GM03348 (cell line): ENCODE data around the gene FGF19.

ENCODE experiments used
- DNase-seq: peaks from one replicate; pipeline ENCODE4 v3.0.0; 2012; ENCODE audit warnings: low spot score

Gene FGF19

DNA sequence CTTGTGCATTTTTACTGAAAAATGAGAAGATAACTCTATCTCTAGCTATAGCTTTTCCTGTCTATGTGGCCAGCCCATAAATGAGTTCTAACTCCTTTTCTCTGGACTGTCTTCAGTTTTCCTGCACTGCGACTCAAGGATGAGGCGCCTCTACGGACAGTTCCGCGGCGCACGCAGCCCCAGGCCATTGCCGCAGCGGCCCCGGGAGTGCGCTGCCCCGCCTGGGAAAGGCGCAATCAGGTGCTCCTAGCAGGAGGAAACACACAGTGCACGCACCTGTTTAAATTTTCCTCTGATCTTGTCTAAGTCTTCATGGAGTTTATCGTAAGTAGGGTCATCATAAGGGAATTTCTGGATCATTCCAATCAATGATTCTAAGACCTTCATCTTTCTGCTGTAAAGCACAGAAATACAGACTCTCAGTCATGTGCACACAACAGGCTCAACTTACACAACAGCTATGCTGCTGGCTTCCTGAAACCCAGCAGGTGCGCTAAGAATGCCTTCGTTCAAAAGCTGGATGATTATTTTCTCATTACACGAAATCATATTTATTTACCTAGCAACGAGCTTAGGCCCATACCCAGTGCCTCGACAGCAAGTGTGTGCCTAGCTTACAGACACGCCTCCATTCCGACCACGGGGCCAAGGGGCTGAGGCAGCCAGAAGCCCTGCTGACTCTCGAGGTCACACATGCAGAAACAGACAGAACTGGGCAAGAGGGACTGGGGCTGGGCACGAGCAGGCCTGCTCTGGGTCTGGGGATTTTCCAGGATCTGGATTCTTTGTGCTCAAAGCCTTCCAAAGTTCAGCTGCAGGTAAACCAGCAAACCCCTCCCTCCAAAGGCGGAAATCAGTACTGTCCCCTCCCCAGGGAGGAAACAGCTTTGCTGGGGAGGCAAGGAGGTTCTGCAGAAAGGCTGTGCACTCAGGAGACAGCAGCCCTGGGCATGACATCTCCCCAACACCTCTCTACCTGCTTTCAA lies 35.9 kb downstream of the FGF19 start:
- DNase-seq, result no peak

DNA sequence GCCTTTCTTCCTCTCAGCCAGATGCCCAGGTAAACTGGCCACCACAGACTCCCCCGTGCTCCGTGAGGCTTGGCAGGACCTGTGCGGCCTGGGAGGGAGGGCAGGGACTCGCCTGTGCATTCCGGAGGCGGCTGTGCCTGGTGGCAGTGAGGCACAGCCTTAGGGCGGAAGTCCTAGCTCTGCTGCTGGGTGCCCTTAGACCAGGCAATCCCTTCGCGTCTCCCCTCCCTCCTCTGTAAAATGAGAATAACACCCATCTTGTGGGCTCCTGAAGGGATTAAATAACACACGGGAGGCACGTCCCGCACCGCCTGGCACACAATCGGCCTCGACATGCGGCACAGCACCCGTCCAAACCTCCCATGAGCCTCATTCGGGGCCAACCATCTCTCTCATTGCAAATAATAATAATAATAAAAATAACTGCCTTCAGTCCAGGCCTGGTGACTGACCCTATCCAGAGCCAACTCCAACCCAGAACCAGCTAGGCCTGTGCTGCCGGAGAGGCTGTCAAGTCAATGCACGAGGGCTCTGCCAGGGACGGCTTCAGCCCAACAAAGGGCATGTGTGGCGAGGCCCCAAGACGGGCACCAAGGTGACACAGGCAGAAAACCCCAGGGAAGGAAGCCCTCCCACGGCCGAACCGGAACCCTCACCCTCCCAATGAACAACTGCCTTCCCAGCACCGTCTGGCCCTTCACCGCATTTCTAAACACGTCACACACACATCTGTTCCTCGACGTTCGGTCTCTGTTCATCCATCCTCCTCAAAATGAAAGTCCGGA lies 36.9 kb downstream of the FGF19 start:
- no peak for DNase-seq

DNA sequence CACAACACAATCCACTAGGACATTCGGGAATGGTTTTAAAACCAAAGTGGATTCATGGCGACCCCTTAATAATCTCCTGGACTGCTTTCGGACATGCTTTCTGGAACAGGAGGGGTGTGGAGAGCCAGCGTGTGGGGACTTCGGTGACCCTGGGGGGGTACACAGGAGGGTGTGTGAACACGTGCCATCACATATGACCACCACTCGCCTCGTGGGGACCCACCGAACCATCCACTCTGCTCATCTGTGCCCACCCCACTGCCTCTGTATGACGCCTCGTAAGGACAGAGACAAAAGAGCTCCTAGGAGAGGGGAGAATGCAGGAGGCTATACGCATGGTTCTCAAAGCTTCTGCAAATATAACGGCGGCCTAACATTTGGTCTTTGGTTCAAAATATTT lies 37.6 kb downstream of the FGF19 start:
- DNase-seq, result no peak

DNA sequence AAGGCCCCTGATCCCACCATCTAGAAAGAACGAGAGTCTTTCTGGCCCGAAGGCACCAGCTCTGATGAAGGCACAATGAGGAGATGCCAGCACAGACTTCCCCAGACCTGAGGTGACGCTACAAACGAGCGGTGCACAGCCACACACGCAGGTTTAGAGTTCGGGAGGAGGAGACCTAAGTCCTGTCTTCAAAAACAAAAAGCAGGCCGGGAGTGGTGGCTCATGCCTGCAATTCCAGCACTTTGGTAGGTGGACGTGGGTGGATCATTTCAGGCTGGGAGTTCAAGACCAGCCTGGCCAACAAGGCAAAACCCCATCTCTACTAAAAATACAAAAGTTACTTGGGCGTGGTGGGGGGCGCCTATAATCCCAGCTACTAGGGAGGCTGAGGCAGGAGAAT lies 38.2 kb downstream of the FGF19 start:
- no peak for DNase-seq

DNA sequence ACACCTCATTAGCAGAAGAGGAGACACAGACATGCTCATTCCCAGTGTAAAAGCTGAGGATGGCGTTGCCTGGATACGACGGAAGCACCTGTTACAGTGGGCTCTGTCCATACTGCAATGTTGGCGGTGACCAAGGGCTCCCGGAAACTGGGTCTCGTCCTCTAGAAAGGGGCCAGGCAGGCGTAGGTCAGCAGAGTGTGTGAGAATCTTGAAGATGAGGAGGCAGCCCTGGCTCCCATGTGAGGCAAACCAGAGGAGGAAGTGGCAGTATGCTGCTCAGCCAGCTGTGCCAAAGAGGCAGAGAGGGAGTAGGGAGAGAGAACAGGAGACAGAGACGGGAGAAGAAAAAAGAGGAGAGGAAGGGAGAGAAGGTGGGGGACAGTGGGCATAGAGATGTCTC lies 38.9 kb downstream of the FGF19 start:
- no peak for DNase-seq

DNA sequence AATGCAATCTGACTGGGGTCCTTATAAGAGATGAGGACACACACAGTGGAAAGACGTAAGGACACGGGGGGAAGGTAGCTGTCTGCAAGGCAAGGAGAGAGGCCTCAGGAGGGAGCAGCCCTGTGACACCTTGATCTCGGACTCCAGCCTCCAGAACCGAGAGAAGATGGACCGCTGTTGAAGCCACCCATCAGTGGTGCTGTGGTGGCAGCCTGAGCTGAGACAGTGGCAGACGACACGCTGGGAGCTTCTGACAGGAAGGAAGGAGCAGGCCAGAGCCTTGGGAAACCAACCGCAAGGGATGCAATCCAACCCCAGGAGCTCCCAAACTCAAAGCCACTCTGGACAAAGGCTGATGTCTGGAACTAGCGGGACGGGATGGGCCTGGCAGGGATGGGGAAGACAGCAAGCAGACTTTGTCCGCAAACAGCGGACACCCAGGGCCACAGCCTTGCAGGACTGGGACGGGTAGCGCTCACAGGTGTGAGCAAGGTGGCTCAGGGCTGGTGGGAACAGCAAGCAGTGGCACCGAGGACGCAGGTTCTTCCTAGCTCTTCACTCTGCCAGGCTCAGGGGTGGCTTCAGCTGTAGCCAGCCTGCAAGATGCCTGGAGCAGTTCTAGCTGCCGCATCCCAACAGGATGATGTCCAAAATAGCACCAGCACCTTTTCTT lies 39.6 kb downstream of the FGF19 start:
- no peak for DNase-seq

DNA sequence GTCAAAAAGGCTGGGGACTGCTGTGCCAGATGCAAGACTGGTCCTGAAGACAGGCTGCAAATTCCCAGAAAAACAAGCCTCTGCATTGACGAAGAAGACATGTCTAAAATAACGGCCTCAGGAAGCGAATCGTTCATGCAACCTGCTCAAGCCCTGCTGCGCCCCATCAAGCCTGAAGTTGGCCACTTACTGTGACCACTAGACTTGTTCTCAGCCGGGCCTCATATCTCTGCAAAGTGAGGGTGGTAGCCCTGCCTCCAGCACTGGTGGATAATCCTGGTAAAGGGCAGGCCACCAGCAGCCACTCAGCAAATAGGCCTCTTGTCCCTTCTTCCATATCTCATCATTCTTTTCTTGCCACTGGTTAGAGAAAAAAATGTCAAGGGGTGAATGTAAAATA lies 40.5 kb downstream of the FGF19 start:
- no peak for DNase-seq

DNA sequence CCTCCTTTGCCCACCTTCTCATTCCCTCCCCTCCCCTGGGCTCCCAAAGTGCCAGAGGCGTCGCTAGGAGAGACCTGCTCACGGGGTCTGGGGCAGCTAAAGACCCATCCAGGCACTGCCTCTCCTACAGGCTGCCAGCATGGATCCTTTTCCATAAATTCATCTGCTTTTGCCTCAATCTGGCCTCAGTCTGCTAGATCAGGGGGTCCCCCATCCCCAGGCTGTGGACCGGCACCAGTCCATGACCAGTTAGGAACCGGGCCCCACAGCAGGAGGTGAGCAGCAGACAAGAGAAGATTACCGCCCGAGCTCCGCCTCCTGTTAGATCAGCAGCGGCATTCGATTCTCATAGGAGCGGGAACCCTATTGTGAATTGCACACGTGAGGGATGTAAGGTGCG lies 41.0 kb downstream of the FGF19 start:
- DNase-seq, result no peak

DNA sequence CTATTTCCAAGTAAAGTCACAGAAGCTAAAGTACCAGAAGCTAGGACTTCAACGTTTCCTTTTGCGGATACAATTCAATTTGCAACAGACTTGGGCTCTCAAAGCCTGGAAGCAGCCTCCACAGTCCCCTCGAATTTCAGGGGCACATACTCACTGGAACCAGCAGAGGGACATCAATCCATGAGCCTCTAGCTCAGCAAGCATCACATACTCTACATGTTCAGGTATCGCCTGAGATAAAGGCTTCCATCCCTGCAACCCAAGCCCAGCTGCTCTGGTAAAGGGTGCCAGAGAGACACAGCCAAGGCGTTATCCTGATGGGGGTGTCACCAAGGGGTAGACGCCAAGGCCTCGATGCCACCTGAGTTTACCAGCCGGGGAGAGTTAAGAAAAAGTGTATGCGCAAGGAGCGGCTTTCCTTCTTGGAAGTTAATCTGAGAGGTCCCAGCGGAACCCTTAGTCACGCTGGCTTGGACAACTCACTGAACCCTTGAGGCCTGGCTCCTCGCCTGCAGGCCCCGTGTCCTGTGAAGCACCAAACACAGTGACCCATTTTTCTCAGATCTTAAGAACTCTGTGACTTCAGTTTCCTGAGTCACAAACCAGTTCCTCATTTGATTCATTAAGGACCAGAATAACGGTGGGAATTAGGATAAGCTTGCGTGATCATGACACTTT lies 41.7 kb downstream of the FGF19 start:
- no peak for DNase-seq

DNA sequence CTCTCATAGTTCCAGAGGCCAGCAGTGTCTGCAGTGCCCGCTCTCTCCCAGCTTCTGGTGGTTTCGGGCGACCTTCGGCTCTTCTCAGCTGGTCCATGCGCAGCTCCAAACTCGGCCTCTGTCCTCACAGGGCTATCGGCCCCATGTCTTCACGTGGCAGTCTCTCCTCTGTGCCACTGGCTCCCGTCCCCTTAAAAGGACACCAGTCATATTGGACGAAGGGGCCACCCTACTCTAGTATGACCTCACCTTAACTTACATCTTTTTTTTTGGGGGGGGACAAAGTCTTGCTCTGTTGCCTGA lies 42.5 kb downstream of the FGF19 start:
- DNase-seq, result no peak

DNA sequence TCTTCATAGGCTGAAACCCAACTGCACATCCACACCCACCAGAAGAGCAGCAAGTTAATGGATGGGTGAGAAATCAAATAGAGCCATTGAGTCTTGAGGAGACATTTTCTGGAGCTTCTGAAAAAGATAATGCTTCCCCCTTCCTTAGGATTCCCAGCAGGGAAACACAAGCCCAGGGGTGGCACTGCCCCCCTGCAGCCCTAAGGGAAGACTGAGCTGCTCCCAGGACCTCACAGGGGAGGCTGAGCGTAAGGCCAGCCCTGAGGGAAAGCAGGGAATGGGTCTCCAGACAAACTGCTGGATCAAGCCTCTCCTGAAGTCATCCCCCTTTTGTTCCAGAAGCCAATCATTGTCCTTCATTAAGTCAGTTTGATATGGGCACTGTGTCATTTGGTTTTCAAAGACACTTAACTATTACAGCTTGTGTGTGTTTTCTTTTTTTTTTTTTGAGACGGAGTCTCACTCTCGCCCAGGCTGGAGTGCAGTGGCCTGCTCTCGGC lies 43.8 kb downstream of the FGF19 start:
- DNase-seq, result no peak

DNA sequence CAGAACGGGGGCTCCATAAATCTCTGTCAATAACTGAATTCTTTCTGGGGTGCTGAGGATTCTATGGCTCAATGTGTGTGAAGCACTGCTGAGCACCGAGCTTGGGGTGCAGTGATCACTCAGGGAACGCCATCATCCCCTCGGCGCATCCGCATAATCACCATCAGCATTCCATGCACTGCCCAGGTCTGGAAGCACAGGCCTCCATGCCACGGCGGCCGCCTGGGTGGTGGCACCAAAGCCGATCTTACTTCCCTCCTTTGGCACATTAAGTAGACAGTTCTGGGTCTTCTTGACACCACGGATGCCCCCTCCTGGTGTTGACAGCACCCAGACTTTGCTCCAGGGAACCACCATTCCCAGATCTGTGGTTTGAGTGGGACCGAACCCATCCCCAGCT lies 44.2 kb downstream of the FGF19 start:
- no peak for DNase-seq

DNA sequence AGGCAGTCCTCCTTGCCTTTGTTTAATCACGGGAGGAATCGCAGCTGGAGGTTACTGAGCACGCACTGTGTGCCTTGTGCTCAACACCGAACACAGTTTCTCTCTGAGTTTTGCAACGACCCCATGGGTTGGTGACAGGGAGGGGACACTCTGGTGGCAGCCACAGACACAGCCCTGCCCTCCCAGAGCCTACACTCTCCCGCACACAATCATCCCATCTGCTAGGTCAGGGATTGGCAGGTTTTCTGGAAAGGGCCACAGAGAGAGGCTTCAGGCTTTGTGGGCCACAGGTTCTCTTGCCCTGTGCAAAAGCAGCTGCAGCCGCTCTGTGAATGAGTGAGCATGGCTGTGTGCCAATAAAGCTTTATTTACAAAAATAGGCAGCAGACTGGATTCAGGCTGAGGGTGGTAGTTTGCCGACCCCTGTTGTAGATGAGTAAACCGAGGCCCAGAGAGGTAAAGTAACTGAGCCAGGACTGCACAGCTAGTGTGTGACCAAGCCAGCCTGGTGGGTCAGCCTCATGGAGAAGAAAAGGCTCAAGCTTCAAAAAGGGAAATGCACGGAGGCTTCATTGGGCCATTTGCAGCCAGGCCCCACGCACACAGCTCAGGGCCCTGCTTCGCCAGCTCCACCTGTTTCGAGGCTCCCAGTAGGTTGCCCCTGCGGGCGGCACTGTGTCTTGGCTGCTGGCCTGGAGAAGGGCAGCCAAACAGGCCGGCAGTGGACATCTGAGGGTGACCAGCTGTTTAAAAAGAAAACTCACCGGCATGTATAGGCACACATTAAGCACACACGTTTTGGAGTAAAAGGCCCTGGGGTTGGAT lies 45.0 kb downstream of the FGF19 start:
- no peak for DNase-seq

DNA sequence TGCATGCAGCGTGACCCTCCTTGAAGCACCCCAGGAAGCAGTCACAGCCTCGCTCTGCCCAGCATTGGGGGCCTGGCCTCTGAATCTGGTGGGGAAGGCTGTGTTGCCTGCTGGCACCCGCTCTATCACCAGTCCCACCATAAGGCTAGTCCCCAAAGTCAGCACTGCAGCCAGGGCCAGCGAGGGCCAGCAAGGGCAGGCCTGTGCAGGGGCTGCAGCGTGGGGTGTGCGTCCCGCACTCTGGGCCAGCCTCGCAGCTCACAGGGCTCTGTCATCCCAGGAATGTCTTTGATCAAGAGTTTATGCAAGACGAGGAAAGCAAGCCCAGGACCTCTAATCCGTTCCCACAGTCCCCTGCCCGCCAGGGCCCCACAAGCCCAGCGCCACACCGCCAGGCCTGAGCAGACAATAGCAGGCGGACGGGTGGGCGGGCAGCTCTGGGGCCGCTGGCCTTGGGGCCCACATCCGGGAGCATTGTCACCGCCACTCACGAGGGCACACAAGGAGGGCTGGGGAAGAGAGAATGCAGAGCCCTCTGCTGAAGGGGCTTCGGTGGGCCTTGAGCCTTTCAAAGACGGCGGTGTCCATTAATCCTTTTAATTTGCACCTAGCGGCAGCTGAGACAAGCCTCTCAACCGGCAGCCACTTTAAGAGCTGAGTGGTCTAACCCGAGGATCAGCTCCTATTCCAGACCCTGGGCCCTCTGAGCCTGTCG lies 45.8 kb downstream of the FGF19 start:
- DNase-seq, result no peak

DNA sequence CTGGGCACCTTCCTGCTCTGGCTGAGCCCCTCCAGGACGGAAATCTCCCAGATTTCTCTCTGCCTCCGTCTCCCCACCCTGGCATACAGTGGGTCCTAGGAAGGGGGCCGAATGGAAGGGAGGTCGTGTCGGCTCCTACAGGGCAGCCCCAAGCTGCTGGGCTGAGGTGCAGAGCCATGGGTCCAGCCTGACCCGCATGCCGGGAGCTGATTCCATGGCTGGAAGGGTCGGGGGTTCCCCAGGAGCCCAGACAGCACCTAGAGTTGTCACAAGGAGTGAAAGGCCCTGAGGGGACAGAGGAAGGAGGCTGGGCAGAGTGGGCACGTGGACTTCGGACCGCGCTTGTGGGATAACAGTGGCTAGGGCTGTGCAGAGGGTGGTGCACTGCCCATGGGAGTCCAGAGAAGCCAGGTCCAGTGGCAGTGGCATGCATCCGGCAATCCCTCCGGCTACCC lies 46.3 kb downstream of the FGF19 start:
- no peak for DNase-seq

DNA sequence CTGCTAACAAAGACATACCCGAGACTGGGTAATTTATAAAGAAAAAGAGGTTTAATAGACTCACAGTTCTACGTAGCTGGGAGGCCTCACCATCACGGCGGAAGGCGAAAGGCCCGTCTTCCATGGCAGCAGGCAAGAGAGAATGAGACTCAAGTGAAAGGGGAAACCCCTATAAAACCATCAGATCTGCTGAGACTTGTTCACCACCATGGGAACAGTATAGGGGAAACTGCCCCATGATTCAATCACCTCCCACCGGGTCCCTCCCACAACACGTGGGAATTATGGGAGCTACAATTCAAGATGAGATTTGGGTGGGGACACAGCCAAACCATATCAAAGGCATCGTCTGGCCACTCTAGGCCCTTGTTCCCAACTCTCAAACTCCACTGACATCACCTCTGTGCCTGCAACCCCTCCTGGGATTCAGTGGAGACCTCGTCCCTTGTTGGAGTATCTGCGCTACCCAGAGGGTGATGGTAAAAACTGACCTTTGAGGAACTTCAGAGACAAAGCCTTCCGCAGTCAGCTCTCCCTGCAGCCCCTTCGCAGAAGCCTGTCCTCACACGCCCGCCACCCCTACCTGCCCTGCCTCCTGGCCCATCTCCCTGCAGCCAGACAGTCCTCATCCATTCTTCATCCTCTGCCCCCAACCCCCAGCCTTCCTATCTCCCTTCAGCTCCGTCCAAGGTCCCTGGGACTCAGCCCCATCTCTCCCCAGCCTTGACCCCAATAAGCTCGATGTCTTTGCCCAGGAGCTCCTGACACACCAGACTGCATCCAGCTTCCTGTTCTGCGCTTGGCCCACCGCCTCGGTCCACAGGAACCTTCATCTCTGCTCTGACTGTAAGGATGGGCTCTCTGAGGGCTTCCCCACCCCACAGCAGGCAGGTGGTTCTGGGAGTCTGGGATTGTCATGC lies 47.0 kb downstream of the FGF19 start:
- DNase-seq, result no peak

DNA sequence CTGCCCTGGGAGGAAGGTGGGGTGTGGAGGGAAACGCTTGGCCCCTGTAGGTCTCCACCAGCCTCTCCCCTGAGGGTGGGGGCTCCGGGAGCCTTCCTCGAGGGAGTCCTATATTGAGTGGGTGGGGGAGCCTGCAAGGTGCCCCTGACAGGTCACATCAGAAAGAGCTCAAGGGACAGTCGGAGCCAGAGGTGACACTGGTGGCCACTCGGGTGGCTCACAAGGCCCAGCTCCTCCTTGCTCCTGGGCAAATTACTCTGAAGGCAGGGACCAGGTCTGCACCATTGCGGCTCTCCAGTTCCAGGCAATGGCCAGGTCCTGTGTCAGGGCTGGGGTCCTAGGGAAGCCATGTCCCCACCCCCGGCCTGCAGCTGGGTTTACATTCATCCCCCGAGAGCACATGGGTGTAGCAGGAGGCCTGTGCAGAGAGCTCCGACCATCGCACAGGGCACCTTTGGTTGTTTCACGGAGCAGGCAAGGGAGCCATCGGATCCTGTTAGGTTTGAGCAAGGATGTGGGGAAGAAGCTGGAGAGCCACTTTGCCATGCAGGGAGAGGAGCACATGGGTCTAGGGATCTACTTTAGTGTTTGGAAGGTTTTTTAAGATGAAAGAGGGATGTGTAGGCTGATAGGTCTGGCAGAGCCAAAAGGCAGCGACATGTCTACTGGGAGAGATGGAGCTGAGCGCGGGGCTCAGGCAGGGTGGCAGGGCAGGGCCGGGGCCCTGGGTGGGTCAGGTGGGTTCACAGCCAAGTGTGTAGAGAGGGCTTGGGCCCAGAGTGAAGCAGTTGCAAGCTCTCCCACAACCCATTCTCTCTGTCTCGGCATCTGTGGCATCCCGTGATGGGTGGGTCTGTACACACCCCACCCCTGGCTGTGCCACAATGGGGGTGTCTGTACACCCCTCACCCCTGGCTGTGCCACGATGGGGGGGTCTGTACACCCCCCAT lies 48.1 kb downstream of the FGF19 start:
- no peak for DNase-seq
